Memory B cell (primary cell): ENCODE measurements around the gene ZNF777.
"Not testable (repeated sequence)": the region's sequence is repeated elsewhere in the genome, so short reads cannot be mapped to it uniquely, and the experiment has no call there.

Source experiments
- ATAC-seq: fragments of 150-1000 bp; cut with Tn5 transposase; 2 replicates; pipeline ENCODE4 v1.10.0; 2021; ENCODE audit warnings: low read depth, mild to moderate bottlenecking, moderate library complexity
- DNase-seq, 2 donors: peaks; one replicate each; pipeline ENCODE4 v3.0.0; 2022; ENCODE audit warnings: low spot score in 2 of 2
- H3K27ac Mint-ChIP-seq: one replicate; pipeline ENCODE4 v1.8.0; 2022; ENCODE audit warnings: mild to moderate bottlenecking, moderate library complexity, mixed read lengths
- H3K27me3 Mint-ChIP-seq: one replicate; pipeline ENCODE4 v1.8.0; 2022; ENCODE audit warnings: mixed read lengths
- H3K36me3 Mint-ChIP-seq: one replicate; pipeline ENCODE4 v1.8.0; 2022; ENCODE audit warnings: mild to moderate bottlenecking, mixed read lengths
- H3K4me1 Mint-ChIP-seq: one replicate; pipeline ENCODE4 v1.8.0; 2022; ENCODE audit warnings: mixed read lengths
- H3K4me3 Mint-ChIP-seq: one replicate; pipeline ENCODE4 v1.8.0; 2022; ENCODE audit warnings: mild to moderate bottlenecking, moderate library complexity, mixed read lengths
- H3K9me3 Mint-ChIP-seq: one replicate; pipeline ENCODE4 v1.8.0; 2022; ENCODE audit warnings: mixed read lengths

ZNF777 gene

GRCh38 chr7:149460493-149461277 is at the start of gene ZNF777:
TSS of gene ZNF777 (minus strand) at chr7:149461062. CDS start at chr7:149456022, 5,040 bp downstream.
- Mint-ChIP-seq H3K4me3 (peak within 1 kb of the TSS; percentile 85), H3K36me3 (peaks cover 2% of the 10 kb centered on the region), H3K27me3 (no peaks in the 10 kb centered on the region), H3K4me1 (peaks cover 19% of the 10 kb centered on the region), H3K9me3 (no peaks in the 10 kb centered on the region), H3K27ac (peak within 1 kb of the TSS; percentile 77)
- peak; percentile 75 to 76 for DNase-seq
- peak; percentile 97 for ATAC-seq

- Mint-ChIP-seq H3K4me3 (no peak overlapping the region), H3K4me1 (no peaks in the 10 kb centered on the region), H3K36me3 (peaks cover 10% of the 10 kb centered on the region), H3K9me3 (peaks cover 17% of the 10 kb centered on the region), H3K27me3 (no peaks in the 10 kb centered on the region), H3K27ac (no peak overlapping the region)
- DNase-seq (no peak), ATAC-seq (no peak)
These were observed 49.4 kb upstream of the ZNF777 start for GRCh38 chr7:149510248-149510647.

GRCh38 chr7:149509774-149510173 is 48.9 kb upstream of the ZNF777 start:
- no peak for ATAC-seq
- H3K9me3 Mint-ChIP-seq, result peaks cover 18% of the 10 kb centered on the region
- no peaks in the 10 kb centered on the region for H3K4me1 Mint-ChIP-seq
- H3K27ac Mint-ChIP-seq, result no peak overlapping the region
- H3K27me3 Mint-ChIP-seq, result no peaks in the 10 kb centered on the region
- H3K4me3 Mint-ChIP-seq, result no peak overlapping the region
- H3K36me3 Mint-ChIP-seq, result peaks cover 11% of the 10 kb centered on the region
- no peak for DNase-seq

- H3K4me1 Mint-ChIP-seq, result no peaks in the 10 kb centered on the region
- H3K36me3 Mint-ChIP-seq, result peaks cover 6% of the 10 kb centered on the region
- H3K9me3 Mint-ChIP-seq, result peaks cover 14% of the 10 kb centered on the region
These were observed 44.7 kb upstream of the ZNF777 start for GRCh38 chr7:149505551-149505950.

GRCh38 chr7:149501651-149502050 is 40.8 kb upstream of the ZNF777 start:
- peaks cover 3% of the 10 kb centered on the region for H3K4me1 Mint-ChIP-seq
- peaks cover 4% of the 10 kb centered on the region for H3K27me3 Mint-ChIP-seq
- no peak for ATAC-seq
- H3K4me3 Mint-ChIP-seq, result no peak overlapping the region
- H3K9me3 Mint-ChIP-seq, result peaks cover 10% of the 10 kb centered on the region
- H3K27ac Mint-ChIP-seq, result no peak overlapping the region
- peaks cover 6% of the 10 kb centered on the region for H3K36me3 Mint-ChIP-seq
- no peak for DNase-seq

More at GRCh38 chr7:149505551-149505950, 44.7 kb upstream of the ZNF777 start:
- Mint-ChIP-seq H3K27ac (no peak overlapping the region), H3K4me3 (no peak overlapping the region), H3K27me3 (peaks cover 4% of the 10 kb centered on the region)
- ATAC-seq (no peak), DNase-seq (no peak)

GRCh38 chr7:149500910-149501309 is 40.0 kb upstream of the ZNF777 start:
- Mint-ChIP-seq H3K4me3 (no peak overlapping the region), H3K36me3 (peaks cover 3% of the 10 kb centered on the region), H3K27ac (no peak overlapping the region), H3K4me1 (peaks cover 9% of the 10 kb centered on the region), H3K27me3 (peaks cover 4% of the 10 kb centered on the region), H3K9me3 (peaks cover 7% of the 10 kb centered on the region)
- no peak for ATAC-seq
- DNase-seq, result no peak

- H3K36me3 Mint-ChIP-seq, result peaks cover 3% of the 10 kb centered on the region
- H3K9me3 Mint-ChIP-seq, result peaks cover 3% of the 10 kb centered on the region
- no peak overlapping the region for H3K4me3 Mint-ChIP-seq
- DNase-seq, result no peak
- H3K27ac Mint-ChIP-seq, result no peak overlapping the region
- H3K27me3 Mint-ChIP-seq, result peaks cover 4% of the 10 kb centered on the region
- ATAC-seq, result no peak
- peaks cover 17% of the 10 kb centered on the region for H3K4me1 Mint-ChIP-seq
These were observed 39.3 kb upstream of the ZNF777 start for GRCh38 chr7:149500201-149500600.

- Mint-ChIP-seq H3K4me3 (no peak overlapping the region), H3K27me3 (peaks cover 4% of the 10 kb centered on the region), H3K4me1 (peaks cover 23% of the 10 kb centered on the region), H3K9me3 (no peaks in the 10 kb centered on the region), H3K27ac (no peak overlapping the region), H3K36me3 (peaks cover 2% of the 10 kb centered on the region)
- ATAC-seq (no peak), DNase-seq (no peak)
These were observed 37.9 kb upstream of the ZNF777 start for GRCh38 chr7:149498811-149499210.

GRCh38 chr7:149497467-149498261 is 36.8 kb upstream of the ZNF777 start, which contains the start of gene ZNF746:
TSS of gene ZNF746 (minus strand) at chr7:149497809. CDS start at chr7:149497536, 273 bp downstream.
- H3K9me3 Mint-ChIP-seq, result no peaks in the 10 kb centered on the region
- ATAC-seq (peak; percentile 91), DNase-seq (peak; percentile 74 to 75)
- peak within 1 kb of the TSS; percentile 95 for H3K4me3 Mint-ChIP-seq
- H3K27ac Mint-ChIP-seq, result peak within 1 kb of the TSS; percentile 97
- H3K36me3 Mint-ChIP-seq, result peaks cover 5% of the 10 kb centered on the region
- peaks cover 23% of the 10 kb centered on the region for H3K4me1 Mint-ChIP-seq
- no peaks in the 10 kb centered on the region for H3K27me3 Mint-ChIP-seq

- ATAC-seq (peak; percentile 38), DNase-seq (peak; percentile 31 to 38)
- peaks cover 23% of the 10 kb centered on the region for H3K4me1 Mint-ChIP-seq
- no peaks in the 10 kb centered on the region for H3K9me3 Mint-ChIP-seq
- no peaks in the 10 kb centered on the region for H3K27me3 Mint-ChIP-seq
- H3K36me3 Mint-ChIP-seq, result peaks cover 8% of the 10 kb centered on the region
- peak overlapping the region; percentile 97 for H3K27ac Mint-ChIP-seq
- peak overlapping the region; percentile 95 for H3K4me3 Mint-ChIP-seq
These were observed 36.0 kb upstream of the ZNF777 start for GRCh38 chr7:149496642-149497391.

GRCh38 chr7:149495785-149496641 is 35.2 kb upstream of the ZNF777 start:
- Mint-ChIP-seq H3K9me3 (no peaks in the 10 kb centered on the region), H3K27ac (peak overlapping the region; percentile 97), H3K4me1 (peaks cover 23% of the 10 kb centered on the region), H3K4me3 (peak overlapping the region; percentile 95), H3K27me3 (no peaks in the 10 kb centered on the region), H3K36me3 (peaks cover 9% of the 10 kb centered on the region)
- no peak for DNase-seq
- no peak for ATAC-seq

- no peak for ATAC-seq
- no peaks in the 10 kb centered on the region for H3K27me3 Mint-ChIP-seq
These were observed 34.0 kb upstream of the ZNF777 start for GRCh38 chr7:149494738-149495368.

GRCh38 chr7:149493975-149494374 is 33.1 kb upstream of the ZNF777 start:
- Mint-ChIP-seq H3K4me1 (peaks cover 34% of the 10 kb centered on the region), H3K36me3 (peaks cover 25% of the 10 kb centered on the region)
- H3K4me3 Mint-ChIP-seq, H3K9me3 Mint-ChIP-seq, ATAC-seq, DNase-seq, H3K27ac Mint-ChIP-seq, H3K27me3 Mint-ChIP-seq: not testable (repeated sequence)

More at GRCh38 chr7:149494738-149495368, 34.0 kb upstream of the ZNF777 start:
- Mint-ChIP-seq H3K36me3 (peaks cover 19% of the 10 kb centered on the region), H3K27ac (no peak overlapping the region), H3K9me3 (no peaks in the 10 kb centered on the region), H3K4me3 (no peak overlapping the region), H3K4me1 (peaks cover 28% of the 10 kb centered on the region)
- no peak for DNase-seq
